GM12864 (cell line): ENCODE data around the gene KRT4.

Experiments used
- DNase-seq: peaks from one replicate; pipeline ENCODE4 v3.0.0-alpha.2; 2011; ENCODE audit warnings: low read depth
- H3K4me3 ChIP-seq: 2 replicates; pipeline ENCODE4 v1.5.1; 2011; ENCODE audit warnings: mild to moderate bottlenecking, low read depth, low read length, control low read depth
- TF ChIP-seq, protein P1 (sequence below): IDR thresholded peaks from 2 replicates; pipeline ENCODE4 v1.5.1; 2011; ENCODE audit warnings: low read depth, mild to moderate bottlenecking, moderate library complexity, low read length, control low read depth, inconsistent platforms; ENCODE audit errors: missing control alignments

KRT4 gene

DNA sequence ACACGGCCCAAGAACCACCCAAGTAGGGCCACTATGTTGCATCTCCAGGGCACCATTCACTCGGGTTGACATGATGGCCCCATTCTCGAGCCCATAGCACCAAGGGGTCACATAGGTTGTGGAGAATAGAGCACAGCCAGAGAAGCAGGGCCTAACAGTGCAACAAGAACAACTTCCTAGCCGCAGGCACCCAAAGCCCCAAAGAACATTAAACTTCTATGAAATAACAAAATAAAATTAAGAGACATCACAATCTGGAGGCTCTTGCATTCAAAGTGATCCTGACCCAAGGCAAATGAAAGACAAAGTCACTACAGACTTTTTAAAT is 1.9 kb downstream of the KRT4 start:
- no peak for DNase-seq
- TF ChIP-seq, protein P1, sequence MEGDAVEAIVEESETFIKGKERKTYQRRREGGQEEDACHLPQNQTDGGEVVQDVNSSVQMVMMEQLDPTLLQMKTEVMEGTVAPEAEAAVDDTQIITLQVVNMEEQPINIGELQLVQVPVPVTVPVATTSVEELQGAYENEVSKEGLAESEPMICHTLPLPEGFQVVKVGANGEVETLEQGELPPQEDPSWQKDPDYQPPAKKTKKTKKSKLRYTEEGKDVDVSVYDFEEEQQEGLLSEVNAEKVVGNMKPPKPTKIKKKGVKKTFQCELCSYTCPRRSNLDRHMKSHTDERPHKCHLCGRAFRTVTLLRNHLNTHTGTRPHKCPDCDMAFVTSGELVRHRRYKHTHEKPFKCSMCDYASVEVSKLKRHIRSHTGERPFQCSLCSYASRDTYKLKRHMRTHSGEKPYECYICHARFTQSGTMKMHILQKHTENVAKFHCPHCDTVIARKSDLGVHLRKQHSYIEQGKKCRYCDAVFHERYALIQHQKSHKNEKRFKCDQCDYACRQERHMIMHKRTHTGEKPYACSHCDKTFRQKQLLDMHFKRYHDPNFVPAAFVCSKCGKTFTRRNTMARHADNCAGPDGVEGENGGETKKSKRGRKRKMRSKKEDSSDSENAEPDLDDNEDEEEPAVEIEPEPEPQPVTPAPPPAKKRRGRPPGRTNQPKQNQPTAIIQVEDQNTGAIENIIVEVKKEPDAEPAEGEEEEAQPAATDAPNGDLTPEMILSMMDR = no peak
- no peak overlapping the region for H3K4me3 ChIP-seq

DNA sequence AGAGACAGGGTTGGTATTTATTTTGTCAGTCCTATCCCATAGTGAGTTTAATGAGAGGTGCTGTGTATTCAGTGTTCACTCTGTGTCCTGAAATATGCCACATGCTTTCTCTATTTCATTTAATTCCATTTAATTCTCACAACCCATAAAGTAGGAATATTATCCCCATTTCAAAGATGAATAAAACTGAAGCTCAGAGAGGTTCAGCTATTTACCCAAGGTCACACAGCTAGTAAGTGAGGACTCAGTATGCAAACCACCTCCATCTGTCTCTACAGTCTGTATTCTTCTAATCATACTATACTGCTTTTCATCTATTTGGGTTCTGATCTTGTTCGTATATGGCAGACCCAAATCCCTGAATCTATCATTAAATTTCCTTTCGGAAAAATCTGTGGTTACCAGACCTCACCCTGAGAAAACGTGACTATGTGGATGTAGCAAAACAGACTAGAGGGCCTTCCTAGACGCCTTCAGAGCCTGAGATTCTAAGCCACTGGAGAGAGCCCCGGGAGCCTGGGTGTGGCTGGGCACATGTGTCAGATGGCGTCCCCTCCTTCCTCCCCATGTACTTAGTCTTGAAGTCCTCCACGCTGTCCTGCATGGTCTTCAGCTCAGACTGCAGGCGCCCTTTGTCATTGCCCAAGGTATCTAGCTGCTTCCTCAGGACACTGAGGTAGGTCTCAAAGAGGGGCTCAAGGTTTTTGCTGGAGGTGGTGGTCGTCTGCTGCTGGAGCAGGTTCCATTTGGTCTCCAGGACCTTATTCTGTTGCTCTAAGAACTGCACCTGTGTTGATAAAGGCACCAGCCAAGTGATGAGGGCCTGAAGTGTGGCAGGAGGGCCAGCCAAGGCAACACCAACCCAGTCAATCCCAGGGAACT is 2.5 kb downstream of the KRT4 start:
- TF ChIP-seq, protein P1 = no peak
- no peak for DNase-seq
- H3K4me3 ChIP-seq = no peak overlapping the region

DNA sequence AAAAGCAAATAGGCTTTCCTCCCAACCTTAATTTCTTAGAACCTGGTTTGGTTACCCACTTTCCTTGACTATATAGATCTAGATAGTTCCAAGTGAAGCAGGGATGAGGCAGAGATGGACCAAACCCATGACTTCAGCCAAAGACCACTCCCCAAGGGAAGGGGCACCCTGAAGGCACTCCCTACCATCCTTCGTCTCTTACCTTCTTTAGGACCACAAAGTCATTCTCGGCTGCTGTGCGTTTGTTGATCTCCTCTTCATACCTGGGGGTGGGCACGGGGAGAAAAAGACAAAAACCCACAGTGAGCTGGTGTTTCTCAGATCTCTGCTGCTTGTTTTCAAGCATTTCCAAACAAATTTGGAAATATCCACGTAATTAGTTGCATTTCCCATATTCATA is 3.4 kb downstream of the KRT4 start:
- TF ChIP-seq, protein P1 = no peak
- DNase-seq = no peak
- no peak overlapping the region for H3K4me3 ChIP-seq

DNA sequence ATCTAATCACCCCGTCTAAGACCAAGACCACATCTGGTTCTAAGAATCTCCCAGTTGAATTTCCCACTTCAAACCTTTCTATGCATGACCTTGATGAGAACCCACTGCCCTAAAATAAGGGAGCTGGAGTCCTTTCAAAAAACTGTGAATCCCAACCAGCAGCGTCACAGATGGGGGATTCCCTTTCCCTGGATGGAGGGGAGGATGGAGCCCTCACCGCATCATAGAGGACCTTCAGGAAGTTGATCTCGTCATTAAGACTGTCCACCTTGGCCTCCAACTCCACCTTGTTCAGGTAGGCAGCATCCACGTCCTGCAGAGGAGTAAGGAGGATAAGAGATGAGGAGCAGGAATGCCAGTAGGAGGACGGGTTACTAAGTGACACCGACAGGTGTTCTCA is 4.8 kb downstream of the KRT4 start:
- TF ChIP-seq, protein P1 = no peak
- DNase-seq = no peak

DNA sequence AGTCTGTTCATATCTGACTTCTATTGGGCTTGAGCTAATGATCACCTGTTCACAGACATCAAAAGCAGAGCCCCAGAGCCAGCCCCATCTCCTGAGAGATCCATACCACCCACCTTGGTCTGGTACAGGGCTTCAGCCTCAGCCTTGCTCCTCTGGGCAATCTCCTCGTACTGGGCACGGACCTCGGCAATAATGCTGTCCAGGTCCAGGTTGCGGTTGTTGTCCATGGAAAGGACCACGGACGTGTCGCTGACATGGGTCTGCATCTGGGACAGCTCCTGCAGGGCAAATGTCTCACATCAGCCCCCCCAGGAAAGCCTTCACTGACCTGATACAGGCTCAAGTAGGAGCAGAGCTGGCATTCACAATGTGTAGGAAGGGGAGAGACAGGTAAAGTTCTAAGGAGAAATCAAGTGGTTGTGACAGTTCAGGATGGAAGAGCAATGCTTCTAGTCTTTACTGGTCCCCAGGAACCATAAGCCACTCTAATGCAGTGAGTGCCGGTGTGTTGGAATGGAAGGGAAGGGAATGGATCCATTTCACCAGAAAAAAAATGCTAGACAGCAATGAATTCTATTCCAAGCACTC is 5.2 kb downstream of the KRT4 start:
- TF ChIP-seq, protein P1 = no peak
- no peak overlapping the region for H3K4me3 ChIP-seq
- DNase-seq = no peak

More for the DNA sequence above, 4.8 kb downstream of the KRT4 start:
- H3K4me3 ChIP-seq = no peak overlapping the region

DNA sequence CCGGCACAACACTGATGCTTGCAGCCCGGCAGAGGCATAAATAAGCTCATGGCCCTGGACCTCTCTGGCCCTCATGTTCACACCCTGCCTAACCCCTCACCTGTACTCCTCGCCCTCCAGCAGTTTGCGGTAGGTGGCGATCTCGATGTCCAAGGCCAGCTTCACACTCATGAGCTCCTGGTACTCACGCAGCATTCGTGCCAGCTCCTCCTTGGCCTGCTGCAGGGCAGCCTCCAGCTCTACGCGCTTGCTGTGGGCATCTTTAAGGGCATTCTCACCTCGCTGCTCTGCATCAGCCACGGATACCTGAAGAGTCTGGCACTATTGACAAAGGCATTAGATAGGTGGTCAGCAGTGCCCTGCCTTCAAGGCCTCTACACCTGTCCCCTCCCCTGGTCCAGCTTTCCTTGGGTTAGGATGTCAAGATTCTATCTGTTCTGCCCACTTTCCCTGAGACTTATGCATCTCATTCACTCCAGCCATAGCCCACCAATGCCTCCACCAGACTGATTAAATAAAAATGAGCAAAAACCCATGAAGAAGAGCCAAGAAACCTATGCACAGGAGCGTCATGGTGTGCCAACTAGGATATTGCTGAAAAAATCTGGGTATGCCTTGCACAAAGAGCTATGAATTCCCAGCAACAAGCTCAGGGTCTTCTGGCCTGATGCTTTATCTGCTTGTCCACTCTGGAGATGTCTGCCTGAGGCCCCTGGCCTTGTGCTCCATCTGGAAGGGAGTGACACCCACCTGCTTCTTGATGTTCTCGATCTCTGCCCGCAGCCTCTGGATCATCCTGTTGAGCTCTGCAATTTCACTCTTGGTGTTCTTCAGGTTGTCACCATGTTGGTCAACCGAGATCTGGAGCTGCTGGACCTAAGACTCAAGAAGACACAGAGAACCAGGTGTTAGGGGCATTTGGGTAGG is 6.1 kb downstream of the KRT4 start:
- TF ChIP-seq, protein P1 = no peak
- DNase-seq = no peak
- no peak overlapping the region for H3K4me3 ChIP-seq
